ENCODE measurements around the gene MICAL2. TPM values are rescaled to one million over a fixed set of nuclear protein-coding genes. Genes with fewer than 3 reads are reported as not detected.

MICAL2 gene
- total and polyA plus RNA-seq, 2 donors (not counting 1 experiment from before 2014, with no cell fraction given), result 0.32 to 0.40 TPM

GRCh38 chr11:12280199-12280837, 169.9 kb downstream of the MICAL2 start:
- Histone ChIP-seq H2AFZ (ENCODE audit: insufficient read depth, low read depth, low read length, poor library complexity, severe bottlenecking) (no peak overlapping the region), H3K4me3 (ENCODE audit: control extremely low read depth in 1 of 5, extremely low read depth in 1 of 5, insufficient read depth in 1 of 5, low read depth in 2 of 5, low read length in 4 of 5) (no peak overlapping the region), H4K20me1 (ENCODE audit: control insufficient read depth, insufficient read depth, low read length, poor library complexity, severe bottlenecking) (no peaks in the 10 kb centered on the region), H3K27me3 (replicated peaks in 1 of 4; ENCODE audit: control extremely low read depth in 1 of 4, control insufficient read depth in 3 of 4, insufficient read depth in 4 of 4, low read length in 3 of 4) (no peaks in the 10 kb centered on the region), H3K79me2 (ENCODE audit: control insufficient read depth, insufficient read depth, low read length) (no peaks in the 10 kb centered on the region), H3K36me3 (replicated peaks in 1 of 2; ENCODE audit: control extremely low read depth in 1 of 2, control insufficient read depth in 1 of 2, extremely low read depth in 1 of 2, insufficient read depth in 2 of 2, low read length in 1 of 2) (no peaks in the 10 kb centered on the region), H3K9me3 (ENCODE audit: control extremely low read depth in 1 of 3, control insufficient read depth in 2 of 3, insufficient read depth in 1 of 3, low read length in 2 of 3) (peaks cover 0 to 4% (median 0%) of the 10 kb centered on the region in 3 donors), H3K4me2 (replicated peaks; ENCODE audit: low read depth, low read length, poor library complexity, severe bottlenecking) (no peak overlapping the region), H3K9ac (ENCODE audit: low read length) (no peak overlapping the region), H3K4me1 (ENCODE audit: control insufficient read depth in 2 of 2, insufficient read depth in 2 of 2, low read length in 2 of 2) (no peaks in the 10 kb centered on the region), H3K27ac (ENCODE audit: low read length in 2 of 2) (no peak overlapping the region)
- WGBS (ENCODE audit: insufficient coverage), result 74% methylated on average over 3 of the region's 4 CpGs
- no peak for ATAC-seq (ENCODE audit: low read depth)
- DNase-seq, result no peak
- TF ChIP-seq, protein P1, sequence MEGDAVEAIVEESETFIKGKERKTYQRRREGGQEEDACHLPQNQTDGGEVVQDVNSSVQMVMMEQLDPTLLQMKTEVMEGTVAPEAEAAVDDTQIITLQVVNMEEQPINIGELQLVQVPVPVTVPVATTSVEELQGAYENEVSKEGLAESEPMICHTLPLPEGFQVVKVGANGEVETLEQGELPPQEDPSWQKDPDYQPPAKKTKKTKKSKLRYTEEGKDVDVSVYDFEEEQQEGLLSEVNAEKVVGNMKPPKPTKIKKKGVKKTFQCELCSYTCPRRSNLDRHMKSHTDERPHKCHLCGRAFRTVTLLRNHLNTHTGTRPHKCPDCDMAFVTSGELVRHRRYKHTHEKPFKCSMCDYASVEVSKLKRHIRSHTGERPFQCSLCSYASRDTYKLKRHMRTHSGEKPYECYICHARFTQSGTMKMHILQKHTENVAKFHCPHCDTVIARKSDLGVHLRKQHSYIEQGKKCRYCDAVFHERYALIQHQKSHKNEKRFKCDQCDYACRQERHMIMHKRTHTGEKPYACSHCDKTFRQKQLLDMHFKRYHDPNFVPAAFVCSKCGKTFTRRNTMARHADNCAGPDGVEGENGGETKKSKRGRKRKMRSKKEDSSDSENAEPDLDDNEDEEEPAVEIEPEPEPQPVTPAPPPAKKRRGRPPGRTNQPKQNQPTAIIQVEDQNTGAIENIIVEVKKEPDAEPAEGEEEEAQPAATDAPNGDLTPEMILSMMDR (IDR thresholded peaks at IDR 0.05), result no peak
- no peak for TF ChIP-seq EZH2 (IDR thresholded peaks at IDR 0.05; ENCODE audit: borderline replicate concordance, insufficient read depth, low read depth, low read length, poor library complexity, severe bottlenecking)
- intact Hi-C loops (cut with micrococcal nuclease), result no loop called here
- H3K27ac Mint-ChIP-seq, result no peak overlapping the region
- no peaks in the 10 kb centered on the region for H3K9me3 Mint-ChIP-seq (ENCODE audit: insufficient read depth)
- no peak overlapping the region for H3K4me3 Mint-ChIP-seq
- no peaks in the 10 kb centered on the region for H3K4me1 Mint-ChIP-seq
- H3K27me3 Mint-ChIP-seq, result peaks cover 5% of the 10 kb centered on the region
- ChIA-PET CTCF (interaction anchor here (0.6 to 2.7 kb wide), 5 partner anchors 8 to 234 kb away, joined by 3 to 15 read pairs (median 5); no protein-coding TSS in a partner anchor), POLR2A (no interaction called here)

DNA sequence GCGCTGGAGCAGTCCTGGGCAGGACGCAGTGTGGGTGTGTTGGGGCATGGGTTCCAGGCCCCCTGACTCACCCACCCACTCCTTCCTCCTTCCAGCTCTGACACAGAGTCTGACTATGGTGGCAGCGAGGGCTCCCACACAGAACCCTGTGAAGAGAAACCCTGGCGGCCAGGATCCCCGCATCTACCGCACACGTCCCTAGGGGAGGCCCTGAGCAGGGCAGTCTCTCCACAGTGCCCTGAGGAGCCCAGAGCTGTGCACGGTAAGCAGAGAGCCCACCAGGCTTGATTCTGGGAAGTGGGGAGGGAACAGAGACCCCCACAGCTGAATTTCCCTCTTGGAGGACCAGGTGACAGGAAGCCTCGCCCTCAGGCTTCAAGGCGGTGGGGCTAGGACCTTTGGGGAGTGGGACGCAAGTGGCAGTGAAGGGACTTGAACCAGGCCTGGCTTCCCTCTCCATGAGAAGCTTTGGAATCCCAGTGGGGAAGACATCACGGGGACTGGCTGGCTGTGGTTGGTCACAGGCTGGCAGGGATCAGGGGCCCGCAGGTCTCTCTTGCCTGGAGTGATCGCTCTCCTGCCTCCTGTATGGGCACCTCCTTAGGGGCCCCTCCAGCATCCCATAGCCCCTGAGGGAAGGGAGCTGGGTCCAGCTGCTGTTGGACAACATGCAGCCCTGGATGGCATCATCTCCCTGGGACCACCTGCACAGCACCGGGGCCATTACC, 170.6 kb downstream of the MICAL2 start:
- ATAC-seq (ENCODE audit: low read depth), result no peak
- DNase-seq, result no peak
- H3K27ac ChIP-seq (ENCODE audit: low read length in 2 of 2), result no peak overlapping the region
- H3K27me3 ChIP-seq (replicated peaks in 1 of 4; ENCODE audit: control extremely low read depth in 1 of 4, control insufficient read depth in 3 of 4, insufficient read depth in 4 of 4, low read length in 3 of 4), result peaks cover 0 to 1% (median 0%) of the 10 kb centered on the region in 4 experiments
- no peak overlapping the region for H3K4me3 Mint-ChIP-seq
- no peak overlapping the region for H2AFZ ChIP-seq (ENCODE audit: insufficient read depth, low read depth, low read length, poor library complexity, severe bottlenecking)
- H3K79me2 ChIP-seq (ENCODE audit: control insufficient read depth, insufficient read depth, low read length), result no peaks in the 10 kb centered on the region
- peaks cover 5% of the 10 kb centered on the region for H3K27me3 Mint-ChIP-seq
- H4K20me1 ChIP-seq (ENCODE audit: control insufficient read depth, insufficient read depth, low read length, poor library complexity, severe bottlenecking), result no peaks in the 10 kb centered on the region
- H3K36me3 ChIP-seq (replicated peaks in 1 of 2; ENCODE audit: control extremely low read depth in 1 of 2, control insufficient read depth in 1 of 2, extremely low read depth in 1 of 2, insufficient read depth in 2 of 2, low read length in 1 of 2), result no peaks in the 10 kb centered on the region
- no peaks in the 10 kb centered on the region for H3K9me3 Mint-ChIP-seq (ENCODE audit: insufficient read depth)
- H3K9me3 ChIP-seq (ENCODE audit: control extremely low read depth in 1 of 3, control insufficient read depth in 2 of 3, insufficient read depth in 1 of 3, low read length in 2 of 3), result peaks cover 0 to 4% (median 0%) of the 10 kb centered on the region in 3 donors
- ChIA-PET CTCF (interaction anchor here (0.8 to 2.7 kb wide), 19 partner anchors 9 to 1257 kb away, joined by 3 to 15 read pairs (median 5); no protein-coding TSS in a partner anchor), POLR2A (no interaction called here)
- no peak overlapping the region for H3K27ac Mint-ChIP-seq
- intact Hi-C loops (cut with micrococcal nuclease), result no loop called here
- WGBS (ENCODE audit: insufficient coverage), result 80% methylated on average over 9 of the region's 15 CpGs
- H3K4me3 ChIP-seq (ENCODE audit: control extremely low read depth in 1 of 5, extremely low read depth in 1 of 5, insufficient read depth in 1 of 5, low read depth in 2 of 5, low read length in 4 of 5), result no peak overlapping the region
- H3K9ac ChIP-seq (ENCODE audit: low read length), result no peak overlapping the region
- H3K4me1 Mint-ChIP-seq, result no peaks in the 10 kb centered on the region
- no peak for TF ChIP-seq EZH2 (IDR thresholded peaks at IDR 0.05; ENCODE audit: borderline replicate concordance, insufficient read depth, low read depth, low read length, poor library complexity, severe bottlenecking)
- TF ChIP-seq, protein P1 (IDR thresholded peaks at IDR 0.05), result no peak
- H3K4me1 ChIP-seq (ENCODE audit: control insufficient read depth in 2 of 2, insufficient read depth in 2 of 2, low read length in 2 of 2), result no peaks in the 10 kb centered on the region
- H3K4me2 ChIP-seq (replicated peaks; ENCODE audit: low read depth, low read length, poor library complexity, severe bottlenecking), result no peak overlapping the region

Measured in B cell (primary cell).